LNCAP (cell line): ENCODE measurements around the gene ELAPOR1.

Source experiments
- CTCF ChIP-seq: fragments of 450-650 bp; IDR thresholded peaks from 2 replicates; pipeline ENCODE4 v1.5.1; 2017; ENCODE audit warnings: mild to moderate bottlenecking

ELAPOR1 gene

GRCh38 chr1:109148987-109149561 lies 35.2 kb downstream of the ELAPOR1 start:
- no peak for TF ChIP-seq CTCF

GRCh38 chr1:109149874-109150601 lies 36.1 kb downstream of the ELAPOR1 start:
- TF ChIP-seq CTCF = no peak

- no peak for TF ChIP-seq CTCF
These were observed 37.5 kb downstream of the ELAPOR1 start for GRCh38 chr1:109151146-109151990.

GRCh38 chr1:109152196-109152595 lies 38.3 kb downstream of the ELAPOR1 start:
- TF ChIP-seq CTCF = no peak

GRCh38 chr1:109156916-109157385 lies 43.0 kb downstream of the ELAPOR1 start:
- no peak for TF ChIP-seq CTCF

GRCh38 chr1:109158433-109158832 lies 44.5 kb downstream of the ELAPOR1 start:
- no peak for TF ChIP-seq CTCF

- no peak for TF ChIP-seq CTCF
These were observed 45.4 kb downstream of the ELAPOR1 start for GRCh38 chr1:109159326-109159725.
